SIG-M5 treated with dmso at 0.1 percent for 504 hours (cell line): Measurements from ENCODE around the gene FASTKD3.
A peak's percentile ranks its signal among the peaks of the same experiment; 100 is the strongest.
"Not testable (repeated sequence)": the region's sequence is repeated elsewhere in the genome, so short reads cannot be mapped to it uniquely, and the experiment has no call there.

Experiments used
- DNase-seq: peaks from one replicate; lab custom pipeline; 2025; ENCODE audit not compliant: unreplicated experiment; lab: John Stamatoyannopoulos, UW

FASTKD3 gene, protein sequence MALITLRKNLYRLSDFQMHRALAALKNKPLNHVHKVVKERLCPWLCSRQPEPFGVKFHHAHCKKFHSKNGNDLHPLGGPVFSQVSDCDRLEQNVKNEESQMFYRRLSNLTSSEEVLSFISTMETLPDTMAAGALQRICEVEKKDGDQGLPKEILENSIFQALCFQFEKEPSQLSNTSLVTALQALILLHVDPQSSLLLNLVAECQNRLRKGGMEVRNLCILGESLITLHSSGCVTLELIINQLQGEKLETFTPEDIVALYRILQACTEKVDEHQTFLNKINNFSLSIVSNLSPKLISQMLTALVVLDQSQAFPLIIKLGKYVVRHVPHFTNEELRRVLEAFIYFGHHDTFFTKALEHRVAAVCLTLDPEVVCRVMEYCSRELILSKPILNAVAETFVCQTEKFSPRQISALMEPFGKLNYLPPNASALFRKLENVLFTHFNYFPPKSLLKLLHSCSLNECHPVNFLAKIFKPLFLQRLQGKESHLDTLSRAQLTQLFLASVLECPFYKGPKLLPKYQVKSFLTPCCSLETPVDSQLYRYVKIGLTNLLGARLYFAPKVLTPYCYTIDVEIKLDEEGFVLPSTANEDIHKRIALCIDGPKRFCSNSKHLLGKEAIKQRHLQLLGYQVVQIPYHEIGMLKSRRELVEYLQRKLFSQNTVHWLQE

GRCh38 chr5:7868773-7869473 lies at the start of gene FASTKD3, which contains the start of gene MTRR:
TSS of gene FASTKD3 (minus strand) at chr5:7869031. CDS start at chr5:7868083, 948 bp downstream.
TSS of gene MTRR (plus strand) at chr5:7869148. CDS start at chr5:7870795, 1,647 bp downstream.
- DNase-seq = peak; percentile 94

- DNase-seq = no peak
Measured at GRCh38 chr5:7917130-7918123, 48.6 kb upstream of the FASTKD3 start.

- DNase-seq = no peak
Measured at GRCh38 chr5:7916171-7916804, 47.5 kb upstream of the FASTKD3 start.

DNA sequence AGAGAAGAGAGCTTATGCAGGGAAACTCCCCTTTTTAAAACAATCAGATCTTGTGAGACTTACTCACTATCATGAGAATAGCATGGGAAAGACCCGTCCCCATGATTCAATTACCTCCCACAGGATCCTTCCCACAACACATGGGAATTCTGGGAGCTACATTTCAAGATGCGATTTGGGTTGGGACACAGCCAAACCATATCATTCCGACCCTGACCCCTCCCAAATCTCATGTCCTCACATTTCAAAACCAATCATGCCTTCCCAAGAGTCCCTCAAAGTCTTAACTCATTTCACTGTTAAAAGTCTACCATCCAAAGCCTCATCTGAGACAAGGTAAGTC lies 42.6 kb upstream of the FASTKD3 start:
- not testable (repeated sequence) for DNase-seq

DNA sequence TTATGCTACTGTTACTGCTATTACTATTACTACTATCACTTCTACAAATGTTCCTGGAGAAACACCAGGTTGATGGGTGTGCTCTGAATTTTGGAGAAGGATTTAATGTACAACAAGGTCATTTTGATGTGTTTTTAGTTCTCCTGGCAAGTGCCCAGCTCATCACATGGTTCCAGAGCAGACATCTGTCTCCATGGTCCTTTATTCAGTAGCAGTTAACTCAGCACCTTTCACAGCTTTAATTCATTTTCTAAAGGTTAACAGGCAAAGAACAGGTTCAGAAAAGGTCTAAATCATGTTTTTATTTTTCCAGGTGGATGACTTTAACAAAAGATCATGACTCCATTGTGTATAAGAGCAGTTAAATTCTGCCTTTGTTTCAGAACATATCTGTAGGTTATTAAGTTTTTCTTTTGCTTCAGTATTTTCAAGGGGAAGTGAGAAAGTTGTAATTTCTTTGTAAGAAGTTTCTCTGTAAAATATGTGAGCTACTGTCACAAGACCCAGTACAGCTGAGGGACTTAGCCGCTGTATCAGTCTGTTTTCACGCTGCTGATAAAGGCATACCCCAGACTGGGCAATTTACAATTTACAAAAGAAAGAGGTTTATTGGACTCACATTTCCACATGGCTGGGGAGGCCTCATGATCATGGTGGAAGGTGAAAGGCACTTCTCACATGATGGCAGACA lies 42.1 kb upstream of the FASTKD3 start:
- DNase-seq = no peak

GRCh38 chr5:7908317-7908716 lies 39.5 kb upstream of the FASTKD3 start:
- no peak for DNase-seq

GRCh38 chr5:7907612-7908011 lies 38.8 kb upstream of the FASTKD3 start:
- DNase-seq = no peak

GRCh38 chr5:7904170-7904569 lies 35.3 kb upstream of the FASTKD3 start:
- DNase-seq = no peak

GRCh38 chr5:7902666-7903625 lies 34.1 kb upstream of the FASTKD3 start:
- no peak for DNase-seq

GRCh38 chr5:7902201-7902600 lies 33.4 kb upstream of the FASTKD3 start:
- DNase-seq = no peak

GRCh38 chr5:7897014-7897600 lies 28.3 kb upstream of the FASTKD3 start:
- DNase-seq = peak; percentile 41

- DNase-seq = no peak
Measured at GRCh38 chr5:7894860-7895259, 26.0 kb upstream of the FASTKD3 start.

DNA sequence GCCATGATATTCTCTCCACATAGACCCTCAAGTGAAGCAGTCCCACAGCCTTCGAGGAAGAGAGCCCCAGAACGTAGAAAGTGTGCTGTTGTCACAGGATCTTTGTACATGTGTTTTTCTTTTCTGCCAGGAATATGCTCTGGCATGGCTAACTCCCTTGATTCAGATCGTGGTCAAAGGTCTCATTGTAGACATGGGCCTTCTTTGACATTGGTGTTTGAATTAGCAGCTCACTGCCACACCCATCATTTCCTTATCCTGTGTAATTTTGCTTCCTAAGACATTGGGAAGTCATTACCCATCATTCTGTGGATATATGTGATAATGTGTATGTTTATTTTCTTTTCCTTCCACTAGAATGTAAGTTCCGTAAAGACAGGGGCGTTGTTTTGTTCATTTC lies 25.6 kb upstream of the FASTKD3 start:
- DNase-seq = no peak

GRCh38 chr5:7888901-7889300 lies 20.1 kb upstream of the FASTKD3 start:
- DNase-seq = no peak

DNA sequence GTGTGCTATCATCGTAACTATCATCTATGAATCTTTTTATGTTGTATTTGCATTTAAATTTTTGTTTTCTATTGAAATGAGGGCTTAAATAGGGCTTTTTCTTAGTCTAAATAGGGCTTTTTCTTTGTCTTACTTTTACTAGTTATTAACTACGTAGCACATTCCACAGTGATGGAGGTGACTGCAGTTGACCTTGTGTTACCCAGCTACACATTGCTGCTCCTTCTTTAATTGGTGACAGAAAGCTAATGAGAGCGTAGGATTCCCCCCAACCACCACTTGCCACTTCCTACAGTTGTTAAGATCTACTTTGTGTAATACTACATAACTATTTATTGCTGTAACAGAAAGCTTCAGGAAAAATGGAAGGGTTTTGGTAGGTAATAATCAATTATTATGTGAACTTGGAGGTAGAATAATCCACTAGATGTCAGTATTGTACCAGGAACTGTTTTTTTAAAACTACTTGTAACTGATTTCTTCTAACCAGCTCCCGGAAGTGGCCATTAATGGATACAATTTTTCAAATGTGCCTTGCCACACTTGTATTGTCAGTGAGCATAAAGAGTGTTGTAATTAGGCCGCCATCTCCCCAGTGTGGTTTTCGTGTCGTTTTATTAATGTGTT lies 18.1 kb upstream of the FASTKD3 start:
- DNase-seq = peak; percentile 34

DNA sequence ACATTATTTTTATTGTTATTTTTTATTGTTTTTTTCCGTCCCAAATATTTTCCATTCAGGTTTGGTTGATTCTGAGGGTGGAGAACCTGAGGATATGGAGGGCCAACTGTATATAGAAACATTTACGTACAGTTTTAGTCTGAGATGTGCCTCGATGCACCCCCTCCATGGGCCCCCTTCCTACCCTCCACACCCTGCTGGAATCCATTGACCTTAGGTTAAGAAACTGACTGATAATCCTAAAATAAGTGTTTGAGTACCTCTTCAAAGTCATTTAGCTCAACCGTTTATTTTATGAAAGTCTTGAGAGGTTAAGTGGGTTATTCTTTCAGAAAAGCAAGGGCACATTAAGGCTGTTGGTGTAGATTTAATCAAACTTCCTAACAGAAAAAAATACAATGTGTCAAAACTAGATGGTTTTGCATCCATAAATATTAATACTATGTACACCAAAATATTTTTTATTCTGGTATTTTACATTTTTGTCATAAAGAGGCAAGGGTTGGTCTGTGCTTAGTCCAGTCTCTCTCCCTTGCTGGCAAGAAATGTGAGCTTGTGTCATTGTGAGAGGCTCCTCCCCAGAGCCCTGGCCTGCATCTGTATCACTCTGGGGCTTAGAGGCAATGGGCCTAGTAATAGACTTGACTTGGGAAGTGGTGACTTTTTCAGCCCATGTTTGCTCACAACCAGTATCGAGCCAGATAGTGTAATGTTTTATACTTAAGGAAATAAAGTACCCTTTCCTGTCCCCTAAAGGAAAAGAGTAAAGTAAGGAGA lies 15.8 kb upstream of the FASTKD3 start:
- no peak for DNase-seq

DNA sequence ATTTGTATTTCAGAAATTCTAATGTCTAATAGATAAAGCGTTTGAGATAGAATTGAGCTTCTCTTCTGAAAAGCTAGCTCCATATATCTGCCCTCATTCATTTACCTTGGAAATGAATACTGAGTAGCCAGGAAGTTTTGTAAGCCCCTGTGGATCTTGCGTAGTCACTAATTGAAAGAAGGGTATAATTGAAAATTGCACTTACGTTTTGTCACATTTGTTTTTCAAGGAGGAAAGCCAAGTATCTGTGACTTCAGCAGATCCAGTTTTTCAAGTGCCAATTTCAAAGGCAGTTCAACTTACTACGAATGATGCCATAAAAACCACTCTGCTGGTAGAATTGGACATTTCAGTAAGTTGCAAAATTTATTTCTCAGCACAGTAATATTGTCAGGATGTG lies 14.1 kb upstream of the FASTKD3 start:
- DNase-seq = no peak
